NOMO-1 (cell line): Measurements from ENCODE around the gene KLKB1.
"Not testable (repeated sequence)": the region's sequence is repeated elsewhere in the genome, so short reads cannot be mapped to it uniquely, and the experiment has no call there.

Experiments
- DNase-seq, 2 experiments: peaks; one replicate each; lab custom pipeline; 2025; ENCODE audit not compliant: unreplicated experiment in 2 of 2; lab: John Stamatoyannopoulos, UW

KLKB1 gene

DNA sequence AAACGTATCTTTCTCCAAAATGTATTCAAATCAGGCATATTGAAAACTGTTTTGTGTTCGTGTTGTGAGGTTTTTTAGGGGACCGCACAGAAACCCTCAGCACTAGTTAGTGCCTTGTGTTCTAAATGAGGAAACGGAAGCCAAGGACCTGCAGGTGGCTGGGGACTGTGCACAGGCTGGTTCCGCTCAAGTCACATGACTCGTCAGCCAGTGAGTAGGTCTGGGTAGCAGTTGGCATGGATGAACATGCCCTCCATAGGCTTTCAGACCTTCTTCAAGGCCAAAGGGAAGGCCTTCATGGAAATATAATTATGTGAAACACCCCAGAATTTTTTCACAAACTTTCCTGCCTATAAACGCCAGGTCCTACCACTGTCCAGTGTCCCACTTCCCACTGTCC lies 37.4 kb downstream of the KLKB1 start:
- DNase-seq = no peak

DNA sequence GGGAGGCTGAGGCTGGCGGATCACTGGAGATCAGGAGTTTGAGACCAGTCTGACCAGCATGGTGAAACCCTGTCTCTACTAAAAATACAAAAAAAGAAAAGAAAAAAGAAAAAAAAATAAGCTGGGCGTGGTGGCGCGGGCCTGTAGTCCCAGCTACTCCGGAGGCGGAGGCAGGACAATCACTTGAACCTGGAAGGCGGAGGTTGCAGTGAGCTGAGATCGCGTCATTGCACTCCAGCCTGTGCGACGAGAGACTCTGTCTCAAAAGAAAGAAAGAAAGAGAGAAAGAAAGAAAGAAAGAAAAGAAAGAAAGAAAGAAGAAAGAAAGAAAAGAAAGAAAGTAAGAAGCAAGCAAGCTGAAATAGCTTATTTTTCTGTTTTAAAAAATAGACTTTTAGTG lies 37.9 kb downstream of the KLKB1 start:
- DNase-seq = not testable (repeated sequence)

DNA sequence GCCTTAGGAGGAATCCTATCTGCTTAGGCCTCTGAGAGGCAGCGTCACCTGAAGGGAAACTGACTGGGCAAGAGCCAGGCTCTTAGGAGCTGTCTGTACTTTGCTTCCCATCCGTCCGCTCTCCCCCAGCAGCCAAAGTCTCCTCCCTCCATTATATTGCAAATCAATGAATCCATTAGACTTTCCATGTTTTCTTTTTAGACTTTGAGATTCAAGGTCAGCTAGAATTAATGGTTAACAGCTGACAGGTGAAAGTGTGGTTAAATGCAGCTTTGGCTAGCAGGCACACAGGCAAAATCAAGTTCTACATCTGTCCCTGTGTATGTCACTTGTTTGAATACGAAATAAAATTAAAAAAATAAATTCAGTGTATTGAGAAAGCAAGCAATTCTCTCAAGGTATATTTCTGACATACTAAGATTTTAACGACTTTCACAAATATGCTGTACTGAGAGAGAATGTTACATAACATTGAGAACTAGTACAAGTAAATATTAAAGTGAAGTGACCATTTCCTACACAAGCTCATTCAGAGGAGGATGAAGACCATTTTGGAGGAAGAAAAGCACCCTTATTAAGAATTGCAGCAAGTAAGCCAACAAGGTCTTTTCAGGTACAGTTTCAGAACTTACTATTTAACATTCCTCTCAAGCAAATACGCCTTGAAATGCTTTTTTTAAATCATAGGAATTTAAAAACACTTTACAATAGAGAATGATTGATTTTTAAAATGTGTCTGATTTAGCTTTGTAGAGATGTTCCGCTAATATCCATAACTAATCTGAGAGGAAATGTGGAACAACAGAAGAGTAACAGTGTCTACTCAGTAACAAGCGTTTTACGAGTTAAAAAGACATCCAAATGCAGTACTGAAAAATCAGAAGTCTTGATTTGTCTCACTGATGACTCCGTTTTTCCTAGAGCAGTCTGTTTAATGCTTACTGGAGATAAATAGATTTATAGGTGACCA lies 38.7 kb downstream of the KLKB1 start, which contains the start of gene F11:
F11 (plus strand) TSS at position 507 of the 970 bp plus-strand sequence. CDS start 948 bp downstream, outside the sequence.
- DNase-seq = no peak

DNA sequence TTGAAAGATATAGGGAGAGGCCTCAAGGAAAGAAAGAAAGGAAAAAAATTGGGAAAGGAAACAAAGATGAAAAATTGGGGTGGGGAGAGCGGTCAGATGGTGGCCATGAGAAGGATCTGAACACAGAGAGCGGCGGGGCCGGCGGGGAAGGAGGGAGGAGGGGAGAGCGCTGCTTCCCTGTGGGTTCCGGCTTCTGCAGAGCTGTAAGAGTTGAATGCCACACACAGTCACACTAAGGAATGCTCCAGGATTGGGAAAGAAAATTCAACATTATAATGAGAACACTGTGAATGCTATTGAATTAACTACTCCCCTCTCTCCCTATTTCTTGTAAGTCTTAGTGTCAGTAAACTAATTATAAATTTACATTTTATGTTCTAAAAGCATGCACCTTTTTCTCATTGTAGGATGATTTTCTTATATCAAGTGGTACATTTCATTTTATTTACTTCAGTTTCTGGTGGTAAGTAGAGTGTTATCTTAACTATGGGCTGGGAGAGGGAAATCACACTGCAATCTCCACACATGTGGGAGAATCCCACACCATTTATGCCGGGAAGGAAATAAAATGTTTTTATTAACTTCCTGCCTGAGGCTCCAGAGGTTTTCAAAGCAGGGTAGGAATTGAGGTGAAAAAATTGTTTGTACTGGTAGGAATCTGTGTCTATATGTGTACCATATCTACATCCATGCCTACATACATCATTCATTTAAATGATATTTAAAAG lies 39.6 kb downstream of the KLKB1 start:
- no peak for DNase-seq

DNA sequence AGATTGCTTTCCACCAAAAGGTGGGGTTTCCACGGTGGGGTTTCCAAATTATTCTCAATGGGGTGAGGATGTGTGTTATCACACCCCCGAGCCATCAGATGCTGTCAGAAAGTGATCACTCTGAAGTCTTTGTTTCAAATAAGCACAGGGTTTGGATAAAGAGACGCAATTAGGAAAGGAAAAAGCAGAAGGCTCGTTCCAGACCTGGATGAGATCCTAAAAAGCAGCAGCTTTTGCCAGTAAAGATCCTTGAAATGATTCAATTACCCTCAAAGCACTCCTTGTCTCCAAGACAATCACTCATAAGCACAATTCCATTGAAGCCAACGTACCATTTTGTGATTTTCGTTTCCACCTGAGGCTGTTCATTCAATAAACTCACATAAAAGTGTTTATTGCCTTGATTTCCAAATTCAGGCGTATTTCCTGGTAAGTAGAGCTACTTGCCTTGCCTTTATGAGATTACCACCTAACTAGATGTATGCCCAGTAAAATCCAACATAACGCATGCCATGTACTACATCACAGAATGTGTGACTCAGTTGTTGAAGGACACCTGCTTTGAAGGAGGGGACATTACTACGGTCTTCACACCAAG lies 43.9 kb downstream of the KLKB1 start:
- no peak for DNase-seq

DNA sequence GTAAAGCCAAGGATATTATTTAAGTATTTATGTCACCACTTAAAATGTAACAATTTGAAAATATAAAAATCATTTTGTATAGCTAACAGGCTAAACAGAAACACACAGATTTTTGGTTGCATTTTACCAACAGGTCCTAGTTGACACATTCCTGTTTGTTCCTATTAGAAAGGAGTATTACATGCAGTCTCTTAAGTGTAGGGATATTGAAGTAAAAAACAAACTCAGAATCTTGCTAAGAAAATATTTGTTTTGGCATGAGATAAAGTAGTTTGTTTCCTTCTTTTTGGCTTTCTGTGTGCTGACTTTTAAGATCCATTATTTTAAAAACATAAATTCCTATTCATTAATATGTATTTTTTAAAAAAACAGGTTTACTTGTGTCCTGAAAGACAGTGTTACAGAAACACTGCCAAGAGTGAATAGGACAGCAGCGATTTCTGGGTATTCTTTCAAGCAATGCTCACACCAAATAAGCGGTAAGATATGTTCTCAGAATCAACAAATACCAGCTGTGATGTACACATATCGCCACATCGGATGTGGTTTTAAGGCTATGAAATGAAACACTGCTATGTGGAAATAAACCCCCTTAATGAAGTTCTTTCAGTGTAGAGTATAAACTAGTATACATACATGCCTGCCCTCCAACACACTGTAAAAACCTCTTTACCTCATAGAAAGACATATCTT lies 45.5 kb downstream of the KLKB1 start:
- no peak for DNase-seq

DNA sequence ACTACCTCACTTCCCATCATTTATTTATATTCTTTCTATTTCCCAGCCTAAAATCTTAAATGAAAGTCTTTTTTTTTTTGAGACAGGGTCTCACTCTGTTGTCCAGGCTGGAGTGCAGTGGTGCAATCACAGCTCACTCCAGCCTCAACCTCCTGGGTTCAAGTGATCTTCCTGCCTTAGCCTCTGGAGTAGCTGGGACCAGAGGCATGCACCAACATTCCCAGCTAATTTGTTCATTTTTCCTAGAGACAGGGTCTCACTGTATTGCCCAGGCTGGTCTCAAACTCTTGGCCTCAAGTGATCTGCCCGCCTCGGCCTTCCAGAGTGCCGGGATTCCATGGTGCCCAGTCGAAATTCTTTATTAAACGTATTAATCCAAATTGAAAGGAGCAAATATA lies 46.1 kb downstream of the KLKB1 start:
- DNase-seq = not testable (repeated sequence)

DNA sequence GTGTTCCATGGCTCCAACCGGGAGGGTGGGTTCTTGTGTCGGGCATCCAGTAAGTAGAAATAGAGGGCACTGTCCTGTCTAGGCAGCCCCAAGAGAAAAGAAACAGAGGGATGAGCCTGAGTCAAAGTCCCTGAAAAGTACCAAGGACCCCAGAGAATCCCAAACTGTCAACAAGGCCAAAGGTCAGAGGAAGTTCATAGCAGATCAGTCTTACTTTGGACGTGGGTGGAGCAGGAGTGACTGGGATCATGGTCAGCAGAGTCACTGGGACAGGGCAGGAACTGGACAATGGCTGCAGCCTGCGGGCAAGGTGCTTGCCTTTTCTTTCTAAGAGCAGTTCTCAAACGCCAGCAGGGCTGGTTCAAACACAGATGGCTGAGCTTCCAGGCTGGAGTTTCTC lies 56.0 kb downstream of the KLKB1 start:
- no peak for DNase-seq

DNA sequence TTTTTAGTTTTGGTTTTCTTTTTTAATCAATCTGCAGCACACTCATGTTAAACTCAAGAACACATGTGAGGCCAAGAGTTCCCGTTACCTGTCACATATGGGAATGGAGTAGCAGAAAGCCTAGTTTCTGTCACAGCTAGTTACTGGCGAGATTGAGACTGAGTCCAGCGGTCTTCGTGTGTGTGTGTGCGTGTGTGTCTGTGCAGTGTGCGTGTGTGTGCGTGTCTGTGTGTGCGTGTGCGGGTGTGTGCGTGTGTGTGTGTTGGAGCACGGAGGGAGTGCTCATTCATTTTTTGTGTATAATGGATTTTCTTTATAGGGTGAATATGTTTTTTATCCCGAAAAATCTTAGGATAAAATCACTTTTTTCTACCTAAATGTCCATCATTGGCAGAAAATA lies 57.8 kb downstream of the KLKB1 start:
- no peak for DNase-seq

DNA sequence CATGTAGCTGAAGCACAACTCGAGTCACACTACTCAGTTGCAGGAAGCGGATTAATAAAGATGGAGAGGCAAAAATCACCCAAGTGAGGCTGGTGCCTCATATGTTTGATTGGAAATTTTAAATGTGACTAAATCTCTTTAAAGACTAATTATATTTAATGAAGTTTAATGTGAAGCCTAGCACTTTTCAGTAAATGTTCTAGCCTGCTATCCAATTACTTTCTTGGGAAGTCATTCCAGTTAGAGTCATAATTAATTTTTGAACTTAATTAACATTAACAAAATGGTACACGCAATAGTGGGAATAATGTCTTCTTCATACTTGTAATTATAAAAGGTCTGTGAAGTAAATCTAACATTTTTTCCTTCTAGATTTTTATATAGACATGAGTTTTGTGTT lies 59.3 kb downstream of the KLKB1 start:
- DNase-seq = no peak

DNA sequence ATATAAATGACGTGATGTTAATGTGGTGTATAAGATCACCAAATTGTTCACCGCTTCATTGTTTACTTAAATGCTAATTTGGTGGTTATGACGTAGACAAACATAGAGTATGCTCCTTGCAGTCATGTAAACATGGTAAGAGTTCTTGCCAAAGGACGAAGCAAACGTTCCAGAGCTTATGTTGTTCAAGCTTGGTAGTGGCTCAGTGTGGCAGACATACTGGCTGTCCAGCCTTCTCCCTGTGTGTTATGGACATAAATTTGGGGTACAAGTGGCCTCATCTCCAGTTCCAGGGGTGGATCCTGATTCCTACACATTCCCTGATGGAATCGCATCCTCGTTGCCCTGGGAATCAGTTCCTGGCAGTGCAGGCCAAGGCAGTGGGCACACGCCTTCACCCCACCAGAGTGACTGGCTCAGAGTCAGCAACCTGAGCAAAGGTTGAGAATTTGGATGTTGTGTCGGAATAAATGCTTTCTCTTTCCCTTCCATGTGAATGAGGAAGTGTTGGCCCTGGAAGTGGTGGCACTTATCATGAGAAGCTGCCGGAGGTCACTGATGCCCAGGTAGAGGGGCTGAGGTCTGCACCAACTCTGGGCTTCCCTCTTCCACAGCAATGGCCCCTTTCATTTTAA lies 64.1 kb downstream of the KLKB1 start:
- no peak for DNase-seq

DNA sequence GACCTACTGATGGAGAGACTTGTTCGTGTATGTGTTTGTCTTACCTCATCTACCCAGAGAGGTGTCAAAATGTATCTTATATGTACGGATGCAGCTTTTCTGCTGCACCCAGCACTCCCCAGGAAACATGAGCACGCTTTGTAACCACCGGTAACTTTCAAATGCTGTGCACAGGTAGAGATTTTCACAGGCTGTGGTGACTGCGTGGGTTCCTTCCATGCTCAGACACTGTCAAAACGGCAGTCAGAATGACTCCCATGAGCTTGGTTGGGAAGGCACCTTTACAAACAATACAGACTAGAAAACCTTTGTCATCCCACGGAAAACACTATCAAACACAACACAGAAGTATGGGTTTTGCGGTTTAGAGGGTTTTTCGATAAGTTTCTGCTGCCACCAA lies 66.9 kb downstream of the KLKB1 start:
- no peak for DNase-seq

DNA sequence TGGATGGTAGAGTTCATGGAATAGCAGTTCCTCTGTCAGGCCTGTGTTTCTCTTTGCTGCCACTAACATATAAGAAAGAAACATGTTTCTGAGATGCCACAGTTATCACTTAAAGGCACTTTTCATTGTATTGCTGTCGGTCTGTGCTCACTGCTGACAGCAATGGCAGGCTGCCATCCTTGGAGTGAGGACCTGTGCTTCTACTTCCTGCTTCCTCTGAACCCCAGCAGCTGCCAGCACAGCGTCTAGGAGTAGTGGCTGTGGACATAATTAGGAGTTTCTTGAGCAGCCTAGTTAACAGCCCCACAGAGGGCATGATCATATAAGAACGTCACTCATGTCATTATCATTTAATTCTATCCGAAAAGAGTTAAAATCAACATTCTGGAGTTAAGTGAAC lies 69.2 kb downstream of the KLKB1 start:
- no peak for DNase-seq

DNA sequence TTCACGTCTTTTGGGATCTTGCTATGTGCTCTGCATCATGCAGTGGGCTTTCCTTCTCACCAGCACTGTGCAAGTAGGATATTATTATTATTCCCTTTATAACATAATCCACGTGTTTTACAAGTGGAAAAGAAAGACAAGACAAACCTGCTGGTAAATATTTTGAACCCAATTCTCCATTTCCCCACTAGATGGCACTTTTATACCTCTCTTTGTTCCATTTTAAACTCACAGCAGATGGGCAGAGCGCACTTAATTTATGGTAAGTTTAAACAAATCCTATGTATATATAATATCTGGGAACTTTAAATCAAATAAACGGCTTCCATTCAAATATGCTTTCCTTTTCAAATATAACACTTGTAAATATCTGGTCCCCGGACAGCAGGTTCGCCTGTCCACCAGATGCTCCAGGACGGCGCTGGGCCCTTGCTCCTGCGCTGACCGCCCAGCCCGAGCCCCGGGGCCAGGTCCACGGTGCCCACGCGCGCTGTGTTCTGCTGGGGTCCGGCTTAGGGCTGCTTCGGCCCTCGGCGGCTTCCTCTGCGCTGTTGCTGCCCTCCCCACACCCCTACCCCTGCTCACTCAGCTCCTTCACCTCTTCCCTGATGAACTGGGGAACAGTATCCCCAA lies 69.8 kb downstream of the KLKB1 start:
- DNase-seq = peak in 1 of 2 experiments; percentile 30

DNA sequence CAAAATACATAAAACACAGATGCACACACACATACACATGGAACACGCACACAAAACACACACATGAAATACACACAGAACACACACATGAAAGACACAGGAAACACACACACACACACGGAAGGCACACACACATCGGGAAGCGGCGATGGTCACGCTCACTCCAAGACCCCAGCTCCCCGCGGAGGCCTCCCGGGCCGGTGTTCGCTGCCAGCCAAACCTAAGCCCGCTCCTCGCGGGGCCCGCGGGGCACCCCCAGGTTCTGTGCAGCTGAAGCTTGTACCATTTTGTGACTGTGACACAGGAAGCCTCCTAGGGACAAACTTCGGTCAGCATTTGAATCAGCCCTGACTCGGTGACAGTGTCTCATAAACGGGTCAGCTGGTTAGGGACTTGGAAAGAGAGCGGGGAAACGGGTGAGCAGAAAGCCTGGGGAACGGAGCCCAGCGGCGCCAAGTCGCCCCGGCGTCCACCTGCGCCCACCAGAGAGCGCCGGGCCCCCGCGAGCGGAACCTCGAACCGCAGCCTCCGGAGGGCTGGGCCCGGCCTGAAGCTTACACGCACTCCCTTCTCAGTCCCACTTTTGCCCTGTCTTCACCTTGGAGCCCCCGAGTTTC lies 70.8 kb downstream of the KLKB1 start:
- no peak for DNase-seq

DNA sequence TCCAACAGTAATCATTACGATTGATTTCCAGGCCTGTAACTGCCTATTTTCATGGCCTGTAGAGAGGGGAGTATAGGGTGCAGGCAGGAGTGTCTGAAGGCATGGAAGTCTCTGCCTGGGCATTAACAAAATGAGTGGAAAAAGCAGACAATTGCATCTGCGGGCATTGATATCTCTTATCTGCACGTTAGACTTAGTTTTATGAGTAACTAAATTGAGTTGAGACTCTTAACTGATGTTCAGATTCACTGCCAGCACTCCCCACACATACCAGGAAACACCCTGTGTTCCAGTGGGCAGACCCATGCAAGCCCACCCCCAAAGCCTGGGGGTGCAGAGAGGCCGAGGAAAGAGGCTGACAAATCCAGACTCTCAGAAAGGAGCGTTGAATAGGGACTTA lies 72.0 kb downstream of the KLKB1 start:
- no peak for DNase-seq

DNA sequence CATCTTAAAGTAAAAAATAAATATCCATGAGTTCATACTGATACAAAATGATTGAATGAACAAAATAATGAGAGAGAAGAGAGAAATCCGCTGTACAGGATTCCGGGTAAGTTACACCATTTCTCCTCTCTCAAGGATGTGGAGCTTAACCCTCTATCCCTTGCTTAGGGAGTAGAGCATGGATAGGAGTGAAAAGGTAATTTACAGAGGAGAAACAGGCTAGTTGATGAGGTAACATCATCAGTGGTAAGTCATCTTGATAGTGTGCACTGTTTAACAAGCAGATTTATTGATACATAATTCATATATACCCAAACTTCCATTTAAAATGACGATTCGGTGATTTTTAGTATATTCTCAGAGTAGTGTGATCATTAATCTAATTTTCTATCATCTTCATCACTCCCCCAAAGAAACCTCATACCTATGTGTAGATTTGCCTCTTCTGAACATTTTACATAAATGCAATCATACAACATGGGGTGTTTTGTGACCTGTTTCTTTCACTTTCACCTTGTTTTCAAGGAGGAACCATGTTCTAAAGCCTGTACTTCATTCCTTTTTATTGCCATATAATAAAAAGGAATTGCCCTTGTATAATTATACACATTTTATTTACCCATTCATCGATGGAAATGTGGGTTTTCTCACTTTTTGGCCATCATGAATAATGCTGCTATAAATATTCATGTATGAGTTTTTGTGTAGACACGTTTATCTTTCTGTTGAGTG lies 73.5 kb downstream of the KLKB1 start:
- DNase-seq = no peak

DNA sequence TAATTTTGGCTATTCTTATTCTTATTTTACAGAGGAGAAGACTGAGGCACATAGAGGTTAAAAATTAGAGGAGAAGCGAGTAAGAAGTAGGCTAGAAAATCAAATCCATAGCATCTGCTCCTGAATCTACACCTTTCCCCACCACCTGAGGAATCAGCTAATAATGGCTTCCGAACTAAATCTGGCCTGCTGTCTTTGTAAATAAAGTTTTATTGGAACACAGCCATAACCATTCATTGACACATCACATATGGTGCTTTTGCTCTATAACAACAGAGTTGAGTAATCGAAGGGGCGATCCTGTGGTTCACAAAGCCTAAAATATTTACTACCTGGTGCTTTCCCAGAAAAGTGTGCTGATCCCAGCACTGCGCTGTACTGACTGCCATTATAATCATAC lies 76.9 kb downstream of the KLKB1 start:
- DNase-seq = no peak
